Fibroblast of pulmonary artery (primary cell): ENCODE results near the gene EYS.
"Not testable (repeated sequence)": the region's sequence is repeated elsewhere in the genome, so short reads cannot be mapped to it uniquely, and the experiment has no call there.

ENCODE experiments used
- DNase-seq: peaks from one replicate; pipeline ENCODE4 v3.0.0-alpha.2; 2010; ENCODE audit warnings: low read depth
- H3K4me3 ChIP-seq: replicated peaks from 2 replicates; pipeline ENCODE4 v1.5.1; 2011; ENCODE audit warnings: low read depth, mild to moderate bottlenecking, control low read depth, low read length, moderate library complexity
- CTCF ChIP-seq: IDR thresholded peaks from 2 replicates; pipeline ENCODE4 v1.5.1; 2011; ENCODE audit warnings: mild to moderate bottlenecking, control low read depth, low read length, inconsistent platforms; ENCODE audit errors: missing control alignments

EYS gene

GRCh38 chr6:63997221-63997620 lies 1709.8 kb downstream of the EYS start:
- no peak overlapping the region for H3K4me3 ChIP-seq
- TF ChIP-seq CTCF: no peak
- no peak for DNase-seq

GRCh38 chr6:63985223-63985622 lies 1721.8 kb downstream of the EYS start:
- TF ChIP-seq CTCF: no peak
- DNase-seq: peak; percentile 1
- no peak overlapping the region for H3K4me3 ChIP-seq

- no peak for TF ChIP-seq CTCF
- H3K4me3 ChIP-seq: no peak overlapping the region
Measured at GRCh38 chr6:63975699-63976098, 1731.3 kb downstream of the EYS start.

GRCh38 chr6:63968650-63969049 lies 1738.4 kb downstream of the EYS start:
- TF ChIP-seq CTCF: no peak
- no peak for DNase-seq
- H3K4me3 ChIP-seq: no peak overlapping the region

More at GRCh38 chr6:63975699-63976098, 1731.3 kb downstream of the EYS start:
- DNase-seq: peak; percentile 5

- DNase-seq: no peak
- no peak for TF ChIP-seq CTCF
- no peak overlapping the region for H3K4me3 ChIP-seq
Measured at GRCh38 chr6:63964366-63964765, 1742.7 kb downstream of the EYS start.

- no peak for TF ChIP-seq CTCF
- no peak overlapping the region for H3K4me3 ChIP-seq
- DNase-seq: no peak
Measured at GRCh38 chr6:63963769-63964315, 1743.2 kb downstream of the EYS start.

GRCh38 chr6:63953336-63954021 lies 1753.5 kb downstream of the EYS start:
- DNase-seq, H3K4me3 ChIP-seq: not testable (repeated sequence)
